Spleen (tissue), 7 donors: ENCODE results near the gene CADPS2.

Experiments used
- CTCF ChIP-seq, 11 experiments: fragments of 200-600 bp in 7 of 11; fragments of 450-650 bp in 4 of 11; sonication (generic) in 4 of 11; IDR thresholded peaks in 8 of 11; conservative IDR thresholded peaks in 3 of 11; 1 replicate in 7 of 11; 2 replicates in 4 of 11; pipeline versions ENCODE4 v1.4.0 to v1.8.0; 2016 to 2021; ENCODE audit warnings: antibody characterized with exemption in 11 of 11, inconsistent platforms in 4 of 11, mild to moderate bottlenecking in 1 of 11
- POLR2AphosphoS5 ChIP-seq, 3 donors: sonication (generic); formaldehyde crosslinking; IDR thresholded peaks; one replicate each; pipeline ENCODE4 v1.5.1; 2017; ENCODE audit warnings: antibody characterized with exemption in 3 of 3
- donor health status: DM: no; HTN: no; CAD: no; lungs with moderate emphysema.
- donor health status: DM: no; HTN: no; CAD: no.
- donor health status: DM: no; HTN: no; CAD: no.

DNA sequence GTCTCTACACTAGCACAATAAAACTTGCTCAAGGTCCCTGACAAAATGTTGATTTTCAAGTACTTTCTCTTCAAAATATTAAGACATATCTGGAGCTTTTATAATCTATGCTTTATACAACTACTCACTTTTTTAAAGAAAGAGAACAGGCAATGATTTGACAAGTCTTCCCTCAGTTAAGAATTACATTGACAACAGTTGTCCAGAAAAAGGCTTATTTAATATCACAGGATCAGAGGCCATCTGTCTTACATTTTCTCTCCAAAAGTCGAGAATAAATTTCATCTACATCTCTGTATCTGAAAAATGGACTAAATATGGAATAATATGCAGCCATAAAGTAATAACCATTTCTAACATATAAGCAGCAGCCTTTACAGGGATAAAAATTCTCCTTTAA is 175.3 kb downstream of the CADPS2 start:
- TF ChIP-seq CTCF (IDR thresholded peaks at IDR 0.05 in 8 of 11, conservative IDR thresholded peaks at IDR 0.05 in 3 of 11) (no peak), POLR2AphosphoS5 (IDR thresholded peaks at IDR 0.05) (no peak)
